ENCODE measurements around the gene NUAK1. TPM values are rescaled to one million over a fixed set of nuclear protein-coding genes. Genes with fewer than 3 reads are reported as not detected.
"Not testable (repeated sequence)": the region's sequence is repeated elsewhere in the genome, so short reads cannot be mapped to it uniquely, and the experiment has no call there.

NUAK1 gene
- total RNA-seq, 4 donors from 2014 or later, result 7.1 to 19.8 (median 10.7) TPM

GRCh38 chr12:106022568-106023012 is 116.2 kb downstream of the NUAK1 start:
- intact Hi-C loops (cut with DNase I), result no loop called here
- H3K4me3 ChIP-seq, result no peak overlapping the region
- peaks cover 0 to 12% (median 3%) of the 10 kb centered on the region in 4 donors for H3K4me1 ChIP-seq
- peaks cover 0 to 13% (median 9%) of the 10 kb centered on the region in 4 donors for H3K9me3 ChIP-seq
- H3K27ac ChIP-seq (replicated peaks in 1 of 4), result no peak overlapping the region
- DNase-seq (ENCODE audit: extremely low spot score), result peak; percentile 75
- no peak for TF ChIP-seq EP300 (IDR thresholded peaks at IDR 0.05)
- TF ChIP-seq POLR2AphosphoS5 (IDR thresholded peaks at IDR 0.05), result no peak
- TF ChIP-seq, protein P1, sequence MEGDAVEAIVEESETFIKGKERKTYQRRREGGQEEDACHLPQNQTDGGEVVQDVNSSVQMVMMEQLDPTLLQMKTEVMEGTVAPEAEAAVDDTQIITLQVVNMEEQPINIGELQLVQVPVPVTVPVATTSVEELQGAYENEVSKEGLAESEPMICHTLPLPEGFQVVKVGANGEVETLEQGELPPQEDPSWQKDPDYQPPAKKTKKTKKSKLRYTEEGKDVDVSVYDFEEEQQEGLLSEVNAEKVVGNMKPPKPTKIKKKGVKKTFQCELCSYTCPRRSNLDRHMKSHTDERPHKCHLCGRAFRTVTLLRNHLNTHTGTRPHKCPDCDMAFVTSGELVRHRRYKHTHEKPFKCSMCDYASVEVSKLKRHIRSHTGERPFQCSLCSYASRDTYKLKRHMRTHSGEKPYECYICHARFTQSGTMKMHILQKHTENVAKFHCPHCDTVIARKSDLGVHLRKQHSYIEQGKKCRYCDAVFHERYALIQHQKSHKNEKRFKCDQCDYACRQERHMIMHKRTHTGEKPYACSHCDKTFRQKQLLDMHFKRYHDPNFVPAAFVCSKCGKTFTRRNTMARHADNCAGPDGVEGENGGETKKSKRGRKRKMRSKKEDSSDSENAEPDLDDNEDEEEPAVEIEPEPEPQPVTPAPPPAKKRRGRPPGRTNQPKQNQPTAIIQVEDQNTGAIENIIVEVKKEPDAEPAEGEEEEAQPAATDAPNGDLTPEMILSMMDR (IDR thresholded peaks at IDR 0.05), result no peak
- TF ChIP-seq POLR2A (IDR thresholded peaks at IDR 0.05; ENCODE audit: low read depth), result no peak
- peaks cover 0 to 4% (median 0%) of the 10 kb centered on the region in 4 donors for H3K27me3 ChIP-seq
- no peaks in the 10 kb centered on the region for H3K36me3 ChIP-seq
- WGBS, result 79% methylated on average over 5 of the region's 5 CpGs

DNA sequence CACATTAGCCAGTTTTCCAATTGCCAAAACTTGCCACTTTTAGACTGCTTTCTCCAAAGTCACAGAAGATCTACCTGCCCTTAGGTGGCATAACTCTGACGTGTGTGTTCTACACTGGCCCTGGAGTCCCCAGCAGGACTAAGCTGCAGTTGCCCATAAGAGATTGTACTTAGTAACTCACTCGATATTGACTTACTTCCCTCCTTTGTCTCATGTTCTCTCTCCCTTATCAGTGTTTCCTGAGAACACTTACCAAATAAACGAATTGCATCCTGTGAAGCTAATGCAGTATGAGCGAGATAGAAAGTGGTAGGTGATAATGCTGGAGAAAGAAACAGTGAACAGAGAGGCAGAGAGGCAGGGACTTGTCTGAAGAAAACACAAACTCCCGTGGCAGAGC is 117.2 kb downstream of the NUAK1 start:
- intact Hi-C loops (cut with DNase I), result no loop called here
- H3K27ac ChIP-seq (replicated peaks in 1 of 4), result no peak overlapping the region
- no peak for TF ChIP-seq POLR2AphosphoS5 (IDR thresholded peaks at IDR 0.05)
- no peak for TF ChIP-seq POLR2A (IDR thresholded peaks at IDR 0.05; ENCODE audit: low read depth)
- no peak for TF ChIP-seq EP300 (IDR thresholded peaks at IDR 0.05)
- TF ChIP-seq, protein P1 (IDR thresholded peaks at IDR 0.05), result no peak
- peaks cover 0 to 12% (median 3%) of the 10 kb centered on the region in 4 donors for H3K4me1 ChIP-seq
- H3K9me3 ChIP-seq, result peaks cover 0 to 14% (median 9%) of the 10 kb centered on the region in 4 donors
- 57% methylated on average over 5 of the region's 5 CpGs for WGBS
- peak; percentile 47 for DNase-seq (ENCODE audit: extremely low spot score)
- H3K4me3 ChIP-seq, result no peak overlapping the region
- no peaks in the 10 kb centered on the region for H3K36me3 ChIP-seq
- no peaks in the 10 kb centered on the region for H3K27me3 ChIP-seq

- Histone ChIP-seq H3K4me3 (no peak overlapping the region), H3K36me3 (no peaks in the 10 kb centered on the region), H3K9me3 (peaks cover 0 to 14% (median 8%) of the 10 kb centered on the region in 4 donors), H3K27ac (replicated peaks in 1 of 4) (no peak overlapping the region), H3K4me1 (peaks cover 0 to 12% (median 3%) of the 10 kb centered on the region in 4 donors), H3K27me3 (no peaks in the 10 kb centered on the region)
- peak; percentile 31 for DNase-seq (ENCODE audit: extremely low spot score)
- intact Hi-C loops (cut with DNase I), result no loop called here
- TF ChIP-seq, protein P1 (IDR thresholded peaks at IDR 0.05), result no peak
- WGBS, result 77% methylated on average over 3 of the region's 3 CpGs
These were observed 118.0 kb downstream of the NUAK1 start for GRCh38 chr12:106020736-106021135.

DNA sequence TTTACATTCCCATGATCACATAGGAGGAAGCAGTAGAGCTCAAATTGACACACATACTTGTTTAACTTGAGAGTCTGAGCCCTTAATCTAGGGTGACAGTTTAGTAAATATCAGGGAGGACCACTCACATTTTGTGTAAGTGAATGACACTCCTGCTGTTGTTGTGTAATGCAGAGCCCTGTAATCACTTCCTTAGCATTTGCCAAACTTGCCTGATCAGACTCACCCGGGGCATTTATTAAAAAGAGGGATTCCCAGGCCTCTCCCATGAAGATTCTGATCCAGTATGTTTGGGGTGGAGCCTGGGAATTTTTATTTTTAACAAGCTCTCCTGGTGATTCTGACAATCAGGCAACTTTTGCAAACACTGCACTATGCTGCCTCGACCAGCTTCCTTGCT is 119.6 kb downstream of the NUAK1 start:
- no peak overlapping the region for H3K4me3 ChIP-seq
- intact Hi-C loops (cut with DNase I), result no loop called here
- H3K9me3 ChIP-seq, result peaks cover 0 to 14% (median 8%) of the 10 kb centered on the region in 4 donors
- no peaks in the 10 kb centered on the region for H3K27me3 ChIP-seq
- peaks cover 0 to 12% (median 3%) of the 10 kb centered on the region in 4 donors for H3K4me1 ChIP-seq
- WGBS, result 84% methylated on average over 2 of the region's 2 CpGs
- H3K36me3 ChIP-seq, result no peaks in the 10 kb centered on the region
- TF ChIP-seq, protein P1 (IDR thresholded peaks at IDR 0.05), result no peak
- TF ChIP-seq POLR2A (IDR thresholded peaks at IDR 0.05; ENCODE audit: low read depth) (no peak), EP300 (IDR thresholded peaks at IDR 0.05) (no peak), POLR2AphosphoS5 (IDR thresholded peaks at IDR 0.05) (no peak)
- no peak for DNase-seq (ENCODE audit: extremely low spot score)
- H3K27ac ChIP-seq (replicated peaks in 1 of 4), result no peak overlapping the region

DNA sequence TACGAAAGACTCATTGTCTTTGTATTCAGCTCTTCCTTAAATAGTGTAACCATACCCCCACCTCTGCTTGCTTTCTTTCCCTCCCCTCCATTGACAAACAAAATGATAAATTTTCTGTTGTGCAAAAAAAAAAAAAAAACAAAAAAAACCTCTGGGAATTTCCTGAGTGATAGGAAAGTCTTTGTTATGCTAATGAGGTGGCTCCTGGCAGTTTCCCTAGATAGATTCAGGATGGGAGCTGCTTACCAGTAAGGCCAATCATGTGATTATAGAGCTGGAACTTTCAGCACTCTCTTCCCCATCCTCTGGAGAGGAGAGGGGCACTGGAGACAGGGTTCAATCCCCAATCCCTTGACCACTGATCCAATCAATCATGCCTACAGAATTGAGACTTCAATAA is 120.5 kb downstream of the NUAK1 start:
- Histone ChIP-seq H3K4me1 (peaks cover 0 to 12% (median 3%) of the 10 kb centered on the region in 4 donors), H3K9me3 (peaks cover 0 to 14% (median 8%) of the 10 kb centered on the region in 4 donors), H3K36me3 (no peaks in the 10 kb centered on the region), H3K27ac (replicated peaks in 1 of 4) (no peak overlapping the region), H3K27me3 (no peaks in the 10 kb centered on the region), H3K4me3 (no peak overlapping the region)
- no peak for DNase-seq (ENCODE audit: extremely low spot score)
- TF ChIP-seq POLR2AphosphoS5 (IDR thresholded peaks at IDR 0.05), result no peak
- TF ChIP-seq EP300 (IDR thresholded peaks at IDR 0.05), result no peak
- TF ChIP-seq, protein P1 (IDR thresholded peaks at IDR 0.05), result no peak
- no peak for TF ChIP-seq POLR2A (IDR thresholded peaks at IDR 0.05; ENCODE audit: low read depth)
- WGBS, result 100% methylated on average over 1 of the region's 1 CpG
- intact Hi-C loops (cut with DNase I), result no loop called here

GRCh38 chr12:106016601-106017278 is 122.0 kb downstream of the NUAK1 start:
- H3K4me3 ChIP-seq; H3K27ac ChIP-seq (replicated peaks in 1 of 4); intact Hi-C loops (cut with DNase I); H3K27me3 ChIP-seq; DNase-seq (ENCODE audit: extremely low spot score); H3K36me3 ChIP-seq: not testable (repeated sequence)
- 95% methylated on average over 7 of the region's 7 CpGs for WGBS
- Histone ChIP-seq H3K9me3 (peaks cover 0 to 14% (median 8%) of the 10 kb centered on the region in 4 donors), H3K4me1 (peaks cover 0 to 11% (median 3%) of the 10 kb centered on the region in 4 donors)
